ENCODE measurements around the gene SPEM3.
A peak's percentile ranks its signal among the peaks of the same experiment; 100 is the strongest.

SPEM3 gene

DNA sequence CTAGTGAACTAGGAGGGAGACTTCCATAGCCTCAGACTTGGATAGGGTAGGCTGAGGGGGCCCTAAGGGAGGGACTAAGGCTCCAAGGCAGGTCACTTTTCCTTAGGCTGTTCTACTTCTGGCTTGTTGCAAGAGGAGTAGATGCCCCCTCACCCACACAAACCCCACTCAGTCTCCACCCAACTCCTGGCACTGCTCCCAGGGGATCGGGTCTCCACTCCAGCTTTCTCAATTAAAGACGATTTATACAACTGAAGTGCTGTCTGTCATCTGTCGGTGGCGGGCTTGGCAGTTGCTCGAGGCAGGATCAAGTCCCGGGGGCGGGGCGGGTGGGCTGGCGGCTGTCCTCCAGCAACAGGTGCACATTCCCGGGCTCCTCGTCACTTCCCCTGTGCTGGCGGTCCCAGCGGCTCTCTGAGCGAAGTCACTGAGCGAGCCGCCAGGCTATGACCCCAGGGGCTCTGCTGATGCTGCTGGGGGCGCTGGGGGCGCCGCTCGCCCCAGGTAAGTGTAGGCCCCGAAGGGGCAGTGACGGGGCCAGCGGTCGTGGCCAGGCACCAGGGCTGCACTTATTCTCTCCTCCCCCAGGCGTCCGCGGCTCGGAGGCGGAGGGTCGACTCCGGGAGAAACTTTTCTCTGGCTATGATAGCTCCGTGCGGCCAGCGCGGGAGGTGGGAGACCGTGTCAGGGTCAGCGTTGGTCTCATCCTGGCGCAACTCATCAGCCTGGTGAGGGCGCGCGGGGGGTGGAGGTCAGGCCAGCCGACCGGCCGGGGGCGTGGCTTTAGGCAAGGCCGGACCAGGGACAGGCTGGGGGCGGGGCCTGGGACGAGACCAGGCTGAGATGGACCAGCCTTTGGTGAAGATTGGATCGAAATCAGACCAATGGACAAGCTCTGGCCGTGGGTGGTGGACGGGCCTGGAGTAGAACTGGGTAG is 16.3 kb downstream of the SPEM3 start, which contains the start of gene CHRNB1 (continued):
- TF ChIP-seq, protein P1, sequence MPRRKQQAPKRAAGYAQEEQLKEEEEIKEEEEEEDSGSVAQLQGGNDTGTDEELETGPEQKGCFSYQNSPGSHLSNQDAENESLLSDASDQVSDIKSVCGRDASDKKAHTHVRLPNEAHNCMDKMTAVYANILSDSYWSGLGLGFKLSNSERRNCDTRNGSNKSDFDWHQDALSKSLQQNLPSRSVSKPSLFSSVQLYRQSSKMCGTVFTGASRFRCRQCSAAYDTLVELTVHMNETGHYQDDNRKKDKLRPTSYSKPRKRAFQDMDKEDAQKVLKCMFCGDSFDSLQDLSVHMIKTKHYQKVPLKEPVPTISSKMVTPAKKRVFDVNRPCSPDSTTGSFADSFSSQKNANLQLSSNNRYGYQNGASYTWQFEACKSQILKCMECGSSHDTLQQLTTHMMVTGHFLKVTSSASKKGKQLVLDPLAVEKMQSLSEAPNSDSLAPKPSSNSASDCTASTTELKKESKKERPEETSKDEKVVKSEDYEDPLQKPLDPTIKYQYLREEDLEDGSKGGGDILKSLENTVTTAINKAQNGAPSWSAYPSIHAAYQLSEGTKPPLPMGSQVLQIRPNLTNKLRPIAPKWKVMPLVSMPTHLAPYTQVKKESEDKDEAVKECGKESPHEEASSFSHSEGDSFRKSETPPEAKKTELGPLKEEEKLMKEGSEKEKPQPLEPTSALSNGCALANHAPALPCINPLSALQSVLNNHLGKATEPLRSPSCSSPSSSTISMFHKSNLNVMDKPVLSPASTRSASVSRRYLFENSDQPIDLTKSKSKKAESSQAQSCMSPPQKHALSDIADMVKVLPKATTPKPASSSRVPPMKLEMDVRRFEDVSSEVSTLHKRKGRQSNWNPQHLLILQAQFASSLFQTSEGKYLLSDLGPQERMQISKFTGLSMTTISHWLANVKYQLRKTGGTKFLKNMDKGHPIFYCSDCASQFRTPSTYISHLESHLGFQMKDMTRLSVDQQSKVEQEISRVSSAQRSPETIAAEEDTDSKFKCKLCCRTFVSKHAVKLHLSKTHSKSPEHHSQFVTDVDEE (CRISPR knock-in tag; IDR thresholded peaks at IDR 0.05), result no peak
- TF ChIP-seq ARNTL (CRISPR knock-in tag; IDR thresholded peaks at IDR 0.05; ENCODE audit: borderline replicate concordance, low read depth), result no peak
- TF ChIP-seq TOX (CRISPR knock-in tag; IDR thresholded peaks at IDR 0.05; ENCODE audit: borderline replicate concordance), result no peak
- no peak for TF ChIP-seq TCF4 (CRISPR knock-in tag; IDR thresholded peaks at IDR 0.05; ENCODE audit: borderline replicate concordance)
- TF ChIP-seq ZFP30 (CRISPR knock-in tag; IDR thresholded peaks at IDR 0.05), result no peak

DNA sequence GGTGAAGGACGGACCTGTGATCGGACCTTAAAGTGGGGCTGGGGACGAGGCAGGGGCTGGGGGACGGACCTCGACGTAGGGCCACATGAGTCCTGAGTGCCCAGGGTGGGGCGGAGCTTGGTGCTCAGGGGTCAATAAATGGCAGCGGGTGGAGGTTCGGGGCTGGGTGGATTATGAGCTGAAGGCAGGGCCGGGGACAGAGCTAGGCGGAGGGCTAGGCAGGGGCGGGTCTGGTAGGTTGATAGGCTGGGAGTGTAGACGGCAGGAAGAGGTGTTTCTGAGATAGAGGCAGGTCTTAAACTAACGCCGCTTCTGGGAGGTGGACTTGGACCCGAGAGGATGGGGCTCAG is 16.9 kb downstream of the SPEM3 start:
- TF ChIP-seq ZNF70 (CRISPR knock-in tag; IDR thresholded peaks at IDR 0.05), result no peak
- no peak for TF ChIP-seq CSDC2 (CRISPR knock-in tag; IDR thresholded peaks at IDR 0.05)
- TF ChIP-seq ARNTL (CRISPR knock-in tag; IDR thresholded peaks at IDR 0.05; ENCODE audit: borderline replicate concordance, low read depth), result no peak
- no peak for TF ChIP-seq BACH2 (CRISPR knock-in tag; IDR thresholded peaks at IDR 0.05; ENCODE audit: borderline replicate concordance)
- TF ChIP-seq ZNF565 (CRISPR knock-in tag; conservative IDR thresholded peaks at IDR 0.05; ENCODE audit: low read depth), result no peak
- no peak for TF ChIP-seq ESRRG (CRISPR knock-in tag; IDR thresholded peaks at IDR 0.05)
- TF ChIP-seq, protein P2, sequence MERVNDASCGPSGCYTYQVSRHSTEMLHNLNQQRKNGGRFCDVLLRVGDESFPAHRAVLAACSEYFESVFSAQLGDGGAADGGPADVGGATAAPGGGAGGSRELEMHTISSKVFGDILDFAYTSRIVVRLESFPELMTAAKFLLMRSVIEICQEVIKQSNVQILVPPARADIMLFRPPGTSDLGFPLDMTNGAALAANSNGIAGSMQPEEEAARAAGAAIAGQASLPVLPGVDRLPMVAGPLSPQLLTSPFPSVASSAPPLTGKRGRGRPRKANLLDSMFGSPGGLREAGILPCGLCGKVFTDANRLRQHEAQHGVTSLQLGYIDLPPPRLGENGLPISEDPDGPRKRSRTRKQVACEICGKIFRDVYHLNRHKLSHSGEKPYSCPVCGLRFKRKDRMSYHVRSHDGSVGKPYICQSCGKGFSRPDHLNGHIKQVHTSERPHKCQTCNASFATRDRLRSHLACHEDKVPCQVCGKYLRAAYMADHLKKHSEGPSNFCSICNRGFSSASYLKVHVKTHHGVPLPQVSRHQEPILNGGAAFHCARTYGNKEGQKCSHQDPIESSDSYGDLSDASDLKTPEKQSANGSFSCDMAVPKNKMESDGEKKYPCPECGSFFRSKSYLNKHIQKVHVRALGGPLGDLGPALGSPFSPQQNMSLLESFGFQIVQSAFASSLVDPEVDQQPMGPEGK (CRISPR knock-in tag; IDR thresholded peaks at IDR 0.05; ENCODE audit: borderline replicate concordance), result no peak
- TF ChIP-seq ZC3H10 (CRISPR knock-in tag; IDR thresholded peaks at IDR 0.05), result no peak
- TF ChIP-seq, protein P1 (CRISPR knock-in tag; IDR thresholded peaks at IDR 0.05), result no peak
- TF ChIP-seq ZFP3 (CRISPR knock-in tag; IDR thresholded peaks at IDR 0.05), result no peak
- TF ChIP-seq ZNF8 (CRISPR knock-in tag; IDR thresholded peaks at IDR 0.05), result no peak
- ATAC-seq, result peak; percentile 61

DNA sequence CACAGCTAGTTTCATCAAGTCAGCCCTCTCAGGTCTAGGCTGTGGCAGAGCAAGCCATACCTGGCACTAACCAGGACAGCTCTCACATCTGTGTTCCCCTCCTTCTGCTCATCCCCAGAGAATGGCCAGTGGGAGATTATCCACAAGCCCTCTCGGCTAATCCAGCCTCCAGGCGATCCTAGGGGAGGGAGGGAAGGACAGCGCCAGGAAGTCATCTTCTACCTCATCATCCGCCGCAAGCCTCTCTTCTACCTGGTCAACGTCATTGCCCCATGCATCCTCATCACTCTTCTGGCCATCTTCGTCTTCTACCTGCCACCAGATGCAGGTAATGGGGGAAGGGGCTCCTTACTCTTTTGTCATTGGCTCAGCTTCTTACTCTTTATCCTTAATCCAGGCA is 19.8 kb downstream of the SPEM3 start:
- ATAC-seq, result no peak
- no peak for TF ChIP-seq GLIS3 (CRISPR knock-in tag; IDR thresholded peaks at IDR 0.05)
- TF ChIP-seq, protein P3, sequence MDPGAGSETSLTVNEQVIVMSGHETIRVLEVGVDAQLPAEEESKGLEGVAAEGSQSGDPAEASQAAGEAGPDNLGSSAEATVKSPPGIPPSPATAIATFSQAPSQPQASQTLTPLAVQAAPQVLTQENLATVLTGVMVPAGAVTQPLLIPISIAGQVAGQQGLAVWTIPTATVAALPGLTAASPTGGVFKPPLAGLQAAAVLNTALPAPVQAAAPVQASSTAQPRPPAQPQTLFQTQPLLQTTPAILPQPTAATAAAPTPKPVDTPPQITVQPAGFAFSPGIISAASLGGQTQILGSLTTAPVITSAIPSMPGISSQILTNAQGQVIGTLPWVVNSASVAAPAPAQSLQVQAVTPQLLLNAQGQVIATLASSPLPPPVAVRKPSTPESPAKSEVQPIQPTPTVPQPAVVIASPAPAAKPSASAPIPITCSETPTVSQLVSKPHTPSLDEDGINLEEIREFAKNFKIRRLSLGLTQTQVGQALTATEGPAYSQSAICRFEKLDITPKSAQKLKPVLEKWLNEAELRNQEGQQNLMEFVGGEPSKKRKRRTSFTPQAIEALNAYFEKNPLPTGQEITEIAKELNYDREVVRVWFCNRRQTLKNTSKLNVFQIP (CRISPR knock-in tag; IDR thresholded peaks at IDR 0.05; ENCODE audit: borderline replicate concordance, low read depth), result no peak
- TF ChIP-seq OSR1 (CRISPR knock-in tag; IDR thresholded peaks at IDR 0.05), result no peak
- TF ChIP-seq TCF4 (CRISPR knock-in tag; IDR thresholded peaks at IDR 0.05; ENCODE audit: borderline replicate concordance), result no peak
- TF ChIP-seq, protein P4, sequence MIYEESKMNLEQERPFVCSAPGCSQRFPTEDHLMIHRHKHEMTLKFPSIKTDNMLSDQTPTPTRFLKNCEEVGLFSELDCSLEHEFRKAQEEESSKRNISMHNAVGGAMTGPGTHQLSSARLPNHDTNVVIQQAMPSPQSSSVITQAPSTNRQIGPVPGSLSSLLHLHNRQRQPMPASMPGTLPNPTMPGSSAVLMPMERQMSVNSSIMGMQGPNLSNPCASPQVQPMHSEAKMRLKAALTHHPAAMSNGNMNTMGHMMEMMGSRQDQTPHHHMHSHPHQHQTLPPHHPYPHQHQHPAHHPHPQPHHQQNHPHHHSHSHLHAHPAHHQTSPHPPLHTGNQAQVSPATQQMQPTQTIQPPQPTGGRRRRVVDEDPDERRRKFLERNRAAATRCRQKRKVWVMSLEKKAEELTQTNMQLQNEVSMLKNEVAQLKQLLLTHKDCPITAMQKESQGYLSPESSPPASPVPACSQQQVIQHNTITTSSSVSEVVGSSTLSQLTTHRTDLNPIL (CRISPR knock-in tag; IDR thresholded peaks at IDR 0.05; ENCODE audit: low read depth), result no peak
- no peak for TF ChIP-seq ARNTL (CRISPR knock-in tag; IDR thresholded peaks at IDR 0.05; ENCODE audit: borderline replicate concordance, low read depth)
- no peak for TF ChIP-seq ESRRG (CRISPR knock-in tag; IDR thresholded peaks at IDR 0.05)
